Left ventricle myocardium superior (tissue), 1 donor: Measurements from ENCODE around the gene G2E3. TPM values are rescaled to one million over a fixed set of nuclear protein-coding genes. Genes with fewer than 3 reads are reported as not detected.
"Not testable (repeated sequence)": the region's sequence is repeated elsewhere in the genome, so short reads cannot be mapped to it uniquely, and the experiment has no call there.

ENCODE experiments used
- ATAC-seq: fragments of 200-7000 bp; cut with Tn5 transposase; one replicate; pipeline ENCODE4 v1.9.1; 2020; ENCODE audit warnings: mild to moderate bottlenecking, moderate library complexity
- DNase-seq: peaks from one replicate; pipeline ENCODE4 v3.0.0-alpha.2; 2020
- intact Hi-C: fragments of 100-400 bp; cut with micrococcal nuclease; formaldehyde crosslinking; loops from one replicate; pipeline ENCODE4 v1.11.0; 2022
- long read RNA-seq: library from polyadenylated mRNA; unstranded; transcript quantifications from one replicate; pipeline ENCODE4 v2.0.0, GENCODE V29; 2021
- total RNA-seq: library from RNA; stranded (reverse); fragmentation: NEBNext Ultra II Directional; extraction: Animal tissue kit (Norgen Biotek cat#: 25700); gene quantifications from one replicate; pipeline ENCODE4 v1.2.1, GENCODE V29; 2021
- donor health status: DM: no; HTN: yes; CAD: no; lungs with severe emphysema.

Gene G2E3, protein sequence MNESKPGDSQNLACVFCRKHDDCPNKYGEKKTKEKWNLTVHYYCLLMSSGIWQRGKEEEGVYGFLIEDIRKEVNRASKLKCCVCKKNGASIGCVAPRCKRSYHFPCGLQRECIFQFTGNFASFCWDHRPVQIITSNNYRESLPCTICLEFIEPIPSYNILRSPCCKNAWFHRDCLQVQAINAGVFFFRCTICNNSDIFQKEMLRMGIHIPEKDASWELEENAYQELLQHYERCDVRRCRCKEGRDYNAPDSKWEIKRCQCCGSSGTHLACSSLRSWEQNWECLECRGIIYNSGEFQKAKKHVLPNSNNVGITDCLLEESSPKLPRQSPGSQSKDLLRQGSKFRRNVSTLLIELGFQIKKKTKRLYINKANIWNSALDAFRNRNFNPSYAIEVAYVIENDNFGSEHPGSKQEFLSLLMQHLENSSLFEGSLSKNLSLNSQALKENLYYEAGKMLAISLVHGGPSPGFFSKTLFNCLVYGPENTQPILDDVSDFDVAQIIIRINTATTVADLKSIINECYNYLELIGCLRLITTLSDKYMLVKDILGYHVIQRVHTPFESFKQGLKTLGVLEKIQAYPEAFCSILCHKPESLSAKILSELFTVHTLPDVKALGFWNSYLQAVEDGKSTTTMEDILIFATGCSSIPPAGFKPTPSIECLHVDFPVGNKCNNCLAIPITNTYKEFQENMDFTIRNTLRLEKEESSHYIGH
- 7.7 TPM for total RNA-seq
- long read RNA-seq, full-length matches to known transcripts = 1 of 4 reads
- long read RNA-seq, partial matches to known transcripts = 1 of 4 reads
- long read RNA-seq, other reads (novel, unspliced or antisense) = 2 of 4 reads

DNA sequence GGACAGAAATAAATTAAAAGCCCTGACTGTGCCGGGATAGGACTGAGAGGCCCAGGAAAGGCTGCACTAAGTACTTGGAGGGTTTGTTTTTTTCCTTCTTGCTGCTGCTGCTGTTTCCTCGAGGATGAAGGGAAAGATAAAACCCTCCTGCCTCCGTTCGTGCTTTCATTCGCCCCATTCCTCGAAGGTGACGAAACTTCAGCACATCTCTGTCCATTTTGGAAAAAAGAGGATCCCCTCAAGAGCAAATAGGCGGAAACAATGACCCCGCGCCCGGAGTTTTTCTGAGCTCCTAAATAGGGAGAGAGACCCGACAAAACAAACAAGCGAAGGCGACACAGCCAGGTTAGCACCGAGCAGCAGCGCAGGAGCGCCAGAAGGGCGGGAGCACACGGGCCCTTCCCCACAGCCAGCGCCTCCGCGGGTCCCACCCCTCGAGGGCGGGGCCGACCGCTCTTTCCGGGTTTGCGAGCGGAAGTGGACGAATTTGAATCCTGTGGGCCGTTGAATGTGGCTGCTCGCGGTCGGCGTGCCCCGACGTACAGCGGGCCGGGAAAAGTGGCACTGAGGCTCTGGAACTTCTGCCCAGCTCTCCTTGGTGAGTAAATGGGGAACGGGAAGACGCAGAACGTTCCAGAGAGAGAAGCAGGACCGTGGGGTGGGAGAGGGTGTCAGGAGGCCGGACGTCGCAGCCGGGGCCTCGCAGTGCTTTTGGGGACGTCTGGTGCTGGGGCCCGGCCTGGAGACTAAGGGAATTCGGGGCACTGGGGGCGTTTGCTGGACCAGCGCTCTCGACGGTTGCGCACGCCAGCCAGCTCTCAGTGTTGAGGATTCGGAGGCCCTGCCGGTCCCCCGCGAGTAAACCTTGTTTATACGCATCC is at the start of gene G2E3:
G2E3 (plus strand) TSS at position 484 of the 881 bp plus-strand sequence. CDS start 21,922 bp downstream, outside the sequence.
- ATAC-seq (peak; percentile 100), DNase-seq (peak; percentile 93)
- intact Hi-C loops = no loop called here

GRCh38 chr14:30517737-30518136 is 41.2 kb upstream of the G2E3 start:
- DNase-seq (no peak), ATAC-seq (no peak)
- intact Hi-C loops = no loop called here

DNA sequence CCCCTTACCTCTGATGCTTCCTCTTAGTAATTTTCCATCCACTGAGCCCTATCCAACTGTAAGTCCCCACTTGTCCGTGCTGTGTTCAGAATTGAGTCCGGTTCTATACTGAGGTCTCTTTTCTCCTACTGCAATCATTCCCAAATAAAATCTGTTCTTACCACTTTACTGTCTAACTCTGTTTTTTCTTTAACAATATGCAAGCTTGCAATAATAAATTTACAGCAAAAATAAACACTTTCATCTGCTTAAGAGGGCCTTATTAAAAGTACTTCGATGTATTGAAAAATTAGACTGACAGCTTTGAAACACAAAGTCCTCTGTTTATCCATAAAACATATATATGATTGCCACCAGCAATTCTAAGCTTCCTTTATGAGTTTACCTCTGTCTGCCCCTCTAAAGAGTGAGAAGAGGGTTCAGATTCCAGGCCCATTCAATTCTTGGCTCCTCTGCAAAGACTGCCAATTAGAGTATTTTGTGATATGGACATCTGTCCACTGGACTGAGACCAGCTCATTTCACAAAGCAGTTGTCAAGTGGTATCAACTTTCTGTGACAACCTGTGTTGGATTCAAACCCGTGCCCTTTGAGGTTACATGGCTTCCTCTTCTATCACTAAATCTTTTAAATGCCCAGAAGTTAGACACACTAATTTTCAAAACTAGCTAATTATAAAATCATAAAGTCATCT is 39.9 kb upstream of the G2E3 start:
- ATAC-seq (no peak), DNase-seq (no peak)
- intact Hi-C loops = no loop called here

GRCh38 chr14:30519961-30520360 is 39.0 kb upstream of the G2E3 start:
- intact Hi-C loops = no loop called here

DNA sequence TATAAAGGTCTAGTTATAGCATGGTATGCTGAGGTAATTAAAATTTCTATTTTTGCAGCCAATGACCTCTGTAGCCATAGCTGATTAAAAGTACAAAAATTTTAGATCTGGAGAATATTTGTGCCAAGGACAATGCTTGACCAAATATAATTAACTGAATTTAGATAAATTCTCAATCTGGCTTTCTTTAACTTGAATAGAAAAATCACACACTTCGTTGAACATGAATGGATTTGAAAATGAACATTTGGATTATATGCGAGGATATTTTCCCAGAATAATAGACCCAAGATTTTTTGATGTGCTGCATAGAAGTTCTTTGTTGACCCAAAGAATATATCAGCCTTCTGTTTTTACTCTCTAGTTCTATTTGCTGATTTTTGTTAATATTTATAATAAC is 38.4 kb upstream of the G2E3 start:
- DNase-seq = no peak
- ATAC-seq = no peak
- intact Hi-C loops = no loop called here

More at GRCh38 chr14:30519961-30520360, 39.0 kb upstream of the G2E3 start:
- DNase-seq (no peak), ATAC-seq (no peak)

DNA sequence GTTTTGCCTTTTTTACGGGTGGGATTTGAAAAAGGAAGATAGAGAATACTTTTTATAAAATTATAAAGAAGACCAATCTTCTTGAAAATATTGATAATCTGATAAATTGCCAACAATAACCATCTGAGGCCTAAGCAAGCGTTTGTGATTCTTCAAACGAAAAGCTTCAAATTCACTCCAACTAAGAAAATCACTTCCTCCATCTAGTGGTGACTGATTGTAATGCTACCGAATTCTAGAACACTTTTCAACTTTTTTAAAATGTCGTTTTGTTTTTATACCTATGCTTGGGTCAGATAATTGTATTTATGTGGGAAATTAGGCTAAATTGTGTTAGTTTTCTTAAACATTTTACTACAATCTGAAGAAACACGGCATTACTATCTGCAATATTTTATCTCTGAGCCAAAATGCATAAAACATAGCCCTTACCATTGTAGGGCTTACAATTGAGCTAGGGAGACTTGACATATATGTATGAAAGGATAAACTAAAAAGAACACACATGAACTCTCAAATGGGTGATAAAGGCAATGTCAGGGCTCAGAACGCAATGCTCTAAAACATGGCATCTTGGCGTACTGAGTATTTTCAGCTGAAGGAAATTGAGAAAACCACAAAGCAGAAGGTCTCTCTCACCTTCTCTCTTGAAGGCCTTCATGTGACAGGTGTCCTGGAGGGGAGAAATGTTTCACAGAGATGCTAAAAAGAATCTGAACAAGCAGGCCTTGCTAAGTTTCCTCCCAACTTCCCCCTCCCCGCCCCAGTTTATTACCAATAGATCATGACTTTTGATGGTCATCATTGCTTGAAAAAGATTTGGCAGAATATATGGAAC is 36.8 kb upstream of the G2E3 start:
- no peak for ATAC-seq
- intact Hi-C loops = no loop called here
- DNase-seq = no peak

DNA sequence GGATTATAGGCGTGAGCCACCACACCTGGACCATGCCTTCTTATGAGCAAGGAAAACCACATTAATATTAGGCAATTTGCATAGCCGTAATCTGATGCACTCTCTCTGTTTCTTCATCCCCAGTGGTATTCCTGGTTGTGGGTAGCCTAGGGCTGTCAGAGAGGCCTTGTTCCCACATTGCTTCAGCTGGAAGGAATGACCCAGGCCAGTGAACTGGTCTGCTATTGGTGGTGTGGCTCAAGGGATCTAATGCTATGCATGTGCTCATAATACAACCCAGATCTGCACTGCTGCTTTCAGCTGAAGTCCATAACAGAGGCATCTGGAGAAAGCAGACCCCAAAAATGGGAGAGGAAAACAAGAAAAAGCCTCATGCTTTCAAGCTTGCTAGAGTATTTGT is 33.1 kb upstream of the G2E3 start:
- intact Hi-C loops = no loop called here
- no peak for DNase-seq
- ATAC-seq = no peak

DNA sequence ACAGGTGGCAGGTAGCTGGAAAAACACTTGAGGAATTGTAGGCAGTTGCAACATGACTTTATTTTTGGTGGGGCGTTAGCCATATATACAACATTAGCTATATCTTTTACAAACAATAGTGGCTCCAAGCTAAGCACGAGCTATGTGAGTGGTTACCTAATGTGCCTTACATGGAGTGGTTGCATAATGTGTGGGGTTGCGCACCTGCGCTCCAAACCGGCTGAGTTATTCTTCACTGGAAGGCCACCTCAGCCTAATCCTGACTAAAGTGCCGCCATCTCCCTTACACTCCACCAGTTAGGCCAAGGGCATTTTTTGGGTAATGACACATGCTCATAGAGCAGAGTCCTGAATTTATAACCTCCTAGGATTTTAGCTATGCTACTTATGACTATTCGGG is 31.8 kb upstream of the G2E3 start:
- ATAC-seq (no peak), DNase-seq (no peak)
- intact Hi-C loops = no loop called here

DNA sequence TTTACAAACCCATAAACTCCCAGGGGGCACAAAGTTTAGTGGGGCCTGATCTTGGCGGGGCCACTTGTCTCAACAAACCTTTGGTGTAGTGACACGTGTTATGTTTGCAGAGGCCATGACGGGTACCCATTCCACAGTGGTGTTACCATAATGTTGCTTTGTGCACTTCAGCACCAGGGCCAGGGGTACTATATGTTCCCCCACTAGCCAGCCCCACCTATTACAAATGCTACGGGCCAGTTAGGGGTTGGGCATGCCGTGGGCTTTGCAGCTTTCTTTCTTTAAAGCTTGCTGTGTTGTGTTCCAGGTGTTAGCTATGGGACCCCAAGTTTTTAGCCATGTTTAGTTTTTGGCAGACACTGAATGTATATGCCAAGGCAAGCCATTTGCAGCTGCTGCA is 30.8 kb upstream of the G2E3 start:
- ATAC-seq (no peak), DNase-seq (no peak)
- intact Hi-C loops = no loop called here

DNA sequence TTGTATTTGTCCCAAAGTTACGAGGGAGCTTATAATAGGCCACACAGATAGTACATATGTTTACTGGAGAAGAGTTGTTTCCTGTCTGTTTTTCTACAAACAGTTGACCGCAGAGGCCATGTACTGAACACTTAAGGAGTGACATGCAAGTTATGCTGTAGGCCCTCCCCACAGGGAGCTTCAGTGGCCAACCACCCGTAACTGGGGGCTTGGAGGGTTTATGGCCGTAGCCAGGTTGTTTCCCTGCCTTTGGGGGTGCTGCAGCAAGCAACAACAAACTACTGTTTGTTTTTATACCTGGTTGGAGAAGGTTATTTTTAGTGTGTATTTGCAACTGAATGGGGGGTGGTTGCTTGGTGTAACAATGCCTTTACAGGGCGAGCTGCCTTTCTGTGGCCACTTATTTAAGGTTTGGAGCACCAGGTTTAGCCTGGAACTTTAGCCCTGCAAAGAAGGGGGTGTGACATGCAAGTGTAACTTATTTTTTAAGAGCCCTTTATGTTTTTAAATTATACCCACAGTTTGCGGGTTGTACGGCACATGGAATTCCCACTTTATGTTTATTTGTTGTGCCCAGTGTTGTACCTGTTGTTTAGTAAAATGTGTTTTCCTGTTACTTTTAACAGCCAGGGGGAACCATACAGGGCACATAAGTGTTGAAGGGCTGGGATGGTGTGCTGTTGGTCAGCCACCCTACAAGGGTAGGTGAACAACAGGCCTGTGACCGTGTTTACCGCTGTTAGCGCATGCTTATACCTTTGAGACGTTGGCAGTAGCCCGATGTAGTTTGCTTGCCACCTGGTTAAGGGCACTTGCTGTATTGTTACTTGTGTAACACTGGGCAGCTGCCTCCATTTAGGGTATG is 29.9 kb upstream of the G2E3 start:
- ATAC-seq = no peak
- intact Hi-C loops = no loop called here
- DNase-seq = no peak

DNA sequence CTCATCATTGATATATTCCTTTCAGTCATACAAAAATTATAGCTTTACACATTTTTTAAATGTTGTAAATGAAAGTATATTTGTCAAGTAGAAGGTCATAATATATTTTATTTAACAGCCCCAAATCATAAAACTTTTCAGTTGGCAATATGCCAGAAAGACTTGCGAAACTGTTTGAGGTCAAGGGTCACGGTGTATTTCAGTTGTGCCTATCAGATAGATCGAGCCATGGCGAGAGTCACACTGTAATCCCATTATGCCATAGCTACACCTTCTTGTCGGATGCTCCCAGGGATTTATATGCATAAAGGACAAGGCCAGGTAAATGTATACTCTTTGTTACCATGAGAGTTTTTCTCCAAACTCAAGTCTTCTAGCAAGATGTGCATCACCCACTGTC is 26.7 kb upstream of the G2E3 start:
- DNase-seq = no peak
- intact Hi-C loops = no loop called here
- ATAC-seq = no peak

GRCh38 chr14:30533126-30533525 is 25.8 kb upstream of the G2E3 start:
- intact Hi-C loops = no loop called here
- no peak for ATAC-seq
- no peak for DNase-seq

DNA sequence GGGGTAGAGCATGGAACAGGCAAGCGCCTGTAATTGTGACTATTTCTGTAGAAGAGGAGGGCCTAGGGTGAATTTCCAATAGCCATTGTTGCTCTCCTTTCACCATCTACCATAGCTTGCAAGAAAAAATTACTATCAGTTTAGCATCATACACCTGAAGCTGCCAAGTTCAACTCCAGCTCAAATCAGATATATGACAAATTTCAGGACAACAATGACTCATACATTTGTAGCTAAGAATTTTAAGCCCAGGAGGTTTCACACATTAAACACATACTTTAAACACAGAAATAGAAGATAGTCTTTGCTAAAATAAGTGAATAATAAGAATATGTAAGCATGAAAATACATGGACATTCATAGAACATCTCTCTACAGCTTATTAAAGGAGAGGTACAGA is 17.6 kb upstream of the G2E3 start:
- intact Hi-C loops = no loop called here
- DNase-seq (no peak), ATAC-seq (no peak)

- ATAC-seq, DNase-seq, intact Hi-C loops: not testable (repeated sequence)
Observed at GRCh38 chr14:30546735-30547134, 12.2 kb upstream of the G2E3 start.

- DNase-seq (no peak), ATAC-seq (no peak)
- intact Hi-C loops = no loop called here
Observed at GRCh38 chr14:30547388-30548048, 11.4 kb upstream of the G2E3 start.

- intact Hi-C loops = no loop called here
- DNase-seq = no peak
- ATAC-seq = no peak
Observed at GRCh38 chr14:30550335-30550734, 8.6 kb upstream of the G2E3 start.

- DNase-seq = no peak
- no peak for ATAC-seq
- intact Hi-C loops = no loop called here
Observed at GRCh38 chr14:30551460-30551859, 7.5 kb upstream of the G2E3 start.
